ENCODE measurements around the gene MCM9. TPM values are rescaled to one million over a fixed set of nuclear protein-coding genes. Genes with fewer than 3 reads are reported as not detected.

Gene MCM9
- total and polyA plus RNA-seq, 2 of the 4 experiments (the other 2 are of a cell fraction) = 3.5 to 7.2 TPM

DNA sequence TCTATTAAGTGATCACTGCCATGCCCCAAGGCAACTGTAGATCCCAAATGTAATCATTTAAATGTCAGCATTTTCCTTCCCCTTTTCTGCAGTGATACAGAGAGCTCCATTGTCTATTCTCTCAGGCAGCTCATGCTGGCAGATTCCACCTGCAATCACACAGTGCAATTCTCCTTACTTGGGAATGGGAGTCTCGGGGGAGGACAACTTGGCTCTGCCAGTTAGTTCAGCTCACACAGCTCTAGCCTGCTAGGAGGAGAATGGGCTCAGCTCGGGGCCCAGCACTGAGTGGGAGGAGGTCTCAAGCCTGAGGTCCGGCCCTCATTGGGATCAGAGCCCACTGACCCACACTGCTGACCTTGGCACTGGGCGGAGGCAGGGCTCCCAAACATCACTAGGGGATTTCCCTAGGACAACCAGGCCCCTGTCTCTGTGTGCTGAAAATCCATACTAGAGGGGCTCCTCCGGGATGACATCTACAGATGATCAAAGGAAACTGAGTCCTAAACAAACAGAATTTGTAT is 150.3 kb downstream of the MCM9 start (continued):
- TF ChIP-seq BHLHE40 (IDR thresholded peaks at IDR 0.05; ENCODE audit: low read depth, low read length) (no peak), MAFK (IDR thresholded peaks at IDR 0.05; ENCODE audit: low read depth, low read length) (no peak), FOS (IDR thresholded peaks at IDR 0.05; ENCODE audit: low read depth, low read length) (no peak), NFE2L2 (IDR thresholded peaks at IDR 0.05; ENCODE audit: low read depth, low read length) (no peak)

DNA sequence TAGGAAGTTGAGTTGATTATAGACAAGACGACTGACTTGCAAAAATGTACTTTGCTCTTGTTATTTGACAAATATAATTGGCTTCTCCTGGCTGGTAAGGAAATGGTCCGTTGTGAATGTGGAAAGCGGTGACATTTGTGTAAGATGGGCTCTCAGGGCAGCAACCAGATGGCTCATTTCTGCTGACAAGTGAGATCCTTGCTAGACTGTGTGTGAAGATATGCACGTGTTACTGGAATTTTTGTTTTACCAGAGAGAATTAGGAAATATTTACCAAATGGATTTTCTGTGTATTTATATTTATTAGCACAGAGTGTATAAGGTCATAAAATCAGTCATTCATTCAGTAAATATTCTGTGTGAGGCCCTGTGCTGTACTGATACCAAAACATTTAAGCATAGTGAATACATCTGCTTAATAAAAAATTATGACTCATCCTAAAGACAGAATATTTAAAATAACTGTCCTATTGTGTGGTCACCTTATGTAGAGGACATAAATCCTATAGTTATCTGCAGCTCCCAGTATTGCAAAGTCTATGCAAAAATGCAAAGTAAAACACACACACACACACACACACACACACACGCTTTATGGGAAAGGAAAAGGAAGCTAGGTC is 150.9 kb downstream of the MCM9 start:
- no peak overlapping the region for H3K27ac ChIP-seq (ENCODE audit: insufficient read depth, low read length)
- H3K36me3 ChIP-seq (ENCODE audit: control insufficient read depth, insufficient read depth, low read length) = no peaks in the 10 kb centered on the region
- no peak overlapping the region for H3K56ac ChIP-seq (ENCODE audit: extremely low read depth, insufficient read depth, low read length)
- H4K8ac ChIP-seq (ENCODE audit: low read depth in 2 of 2, low read length in 2 of 2) = no peak overlapping the region
- no peaks in the 10 kb centered on the region for H3K79me1 ChIP-seq (ENCODE audit: low read depth in 1 of 2, low read length in 2 of 2)
- no peak overlapping the region for H2AK9ac ChIP-seq (replicated peaks; ENCODE audit: low read depth, low read length, poor library complexity)
- no peak overlapping the region for H3K4me2 ChIP-seq (ENCODE audit: low read depth, low read length)
- H2AFZ ChIP-seq (replicated peaks; ENCODE audit: low read length, poor library complexity) = no peak overlapping the region
- no CpG with 5 or more reads among the region's 5 CpGs for WGBS, 2 experiments (ENCODE audit: extremely low coverage in 2 of 2, insufficient read length in 1 of 2)
- POLR2A ChIA-PET (ENCODE audit: unreplicated experiment) = interaction anchor here (0.5 kb wide), 1 partner anchor 639 kb away, joined by 6 read pairs; no protein-coding TSS in a partner anchor
- in situ Hi-C loops (cut with MboI; ENCODE audit: low sequenced_read_pairs) = no loop called here
- H3K4ac ChIP-seq (ENCODE audit: low read depth, low read length) = no peak overlapping the region
- no peak overlapping the region for H3K9ac ChIP-seq (ENCODE audit: low read depth, low read length)
- H3K4me3 ChIP-seq (ENCODE audit: insufficient read depth, low read depth, low read length) = no peak overlapping the region
- peak; percentile 84 for ATAC-seq (ENCODE audit: low read depth)
- CTCF ChIA-PET = interaction anchor here (1.3 kb wide), 1 partner anchor 16 kb away, joined by 6 read pairs; no protein-coding TSS in a partner anchor
- intact Hi-C loops (cut with micrococcal nuclease) = no loop called here
- no peaks in the 10 kb centered on the region for H3K9me3 ChIP-seq (ENCODE audit: control insufficient read depth, insufficient read depth, low read length)
- no peak overlapping the region for H3K18ac ChIP-seq (ENCODE audit: low read depth, low read length)
- H2BK20ac ChIP-seq (ENCODE audit: low read depth, low read length) = no peak overlapping the region
- no TSS peak for BruUV-seq (replicated peaks)
- H4K5ac ChIP-seq (ENCODE audit: low read depth, low read length) = no peak overlapping the region
- H3K23ac ChIP-seq (ENCODE audit: low read depth, low read length) = no peak overlapping the region
- no peak overlapping the region for H2BK5ac ChIP-seq (ENCODE audit: low read depth, low read length, poor library complexity, severe bottlenecking)
- H4K20me1 ChIP-seq (ENCODE audit: insufficient read depth, low read length) = no peaks in the 10 kb centered on the region
- peaks cover 8% of the 10 kb centered on the region for H3K4me1 ChIP-seq (ENCODE audit: control insufficient read depth, insufficient read depth, low read length)
- H3K14ac ChIP-seq (replicated peaks; ENCODE audit: low read depth, low read length) = no peak overlapping the region
- H3K9me1 ChIP-seq (ENCODE audit: insufficient read depth, low read length) = peaks cover 7% of the 10 kb centered on the region
- H2BK15ac ChIP-seq (ENCODE audit: low read depth, low read length) = no peak overlapping the region
- TF ChIP-seq FOS (IDR thresholded peaks at IDR 0.05; ENCODE audit: low read depth, low read length) (peak; percentile 27; the same call in 1 of the 2 replicates), RAD21 (IDR thresholded peaks at IDR 0.05; ENCODE audit: low read length) (no peak), POLR2A (IDR thresholded peaks at IDR 0.05; ENCODE audit: low read depth, low read length) (no peak), NFE2L2 (IDR thresholded peaks at IDR 0.05; ENCODE audit: low read depth, low read length) (no peak), MAZ (IDR thresholded peaks at IDR 0.05; ENCODE audit: borderline replicate concordance, low read depth, low read length) (no peak), MAFK (IDR thresholded peaks at IDR 0.05; ENCODE audit: low read depth, low read length) (peak; percentile 22; the same call in 1 of the 2 replicates), CEBPB (IDR thresholded peaks at IDR 0.05; ENCODE audit: low read depth, low read length) (no peak)
- TF ChIP-seq, protein P1, sequence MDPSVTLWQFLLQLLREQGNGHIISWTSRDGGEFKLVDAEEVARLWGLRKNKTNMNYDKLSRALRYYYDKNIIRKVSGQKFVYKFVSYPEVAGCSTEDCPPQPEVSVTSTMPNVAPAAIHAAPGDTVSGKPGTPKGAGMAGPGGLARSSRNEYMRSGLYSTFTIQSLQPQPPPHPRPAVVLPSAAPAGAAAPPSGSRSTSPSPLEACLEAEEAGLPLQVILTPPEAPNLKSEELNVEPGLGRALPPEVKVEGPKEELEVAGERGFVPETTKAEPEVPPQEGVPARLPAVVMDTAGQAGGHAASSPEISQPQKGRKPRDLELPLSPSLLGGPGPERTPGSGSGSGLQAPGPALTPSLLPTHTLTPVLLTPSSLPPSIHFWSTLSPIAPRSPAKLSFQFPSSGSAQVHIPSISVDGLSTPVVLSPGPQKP (IDR thresholded peaks at IDR 0.05; ENCODE audit: borderline replicate concordance, low read depth, low read length) = no peak
- TF ChIP-seq, protein P2, sequence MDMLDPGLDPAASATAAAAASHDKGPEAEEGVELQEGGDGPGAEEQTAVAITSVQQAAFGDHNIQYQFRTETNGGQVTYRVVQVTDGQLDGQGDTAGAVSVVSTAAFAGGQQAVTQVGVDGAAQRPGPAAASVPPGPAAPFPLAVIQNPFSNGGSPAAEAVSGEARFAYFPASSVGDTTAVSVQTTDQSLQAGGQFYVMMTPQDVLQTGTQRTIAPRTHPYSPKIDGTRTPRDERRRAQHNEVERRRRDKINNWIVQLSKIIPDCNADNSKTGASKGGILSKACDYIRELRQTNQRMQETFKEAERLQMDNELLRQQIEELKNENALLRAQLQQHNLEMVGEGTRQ (IDR thresholded peaks at IDR 0.05; ENCODE audit: low read depth, low read length) = no peak
- TF ChIP-seq, protein P3, sequence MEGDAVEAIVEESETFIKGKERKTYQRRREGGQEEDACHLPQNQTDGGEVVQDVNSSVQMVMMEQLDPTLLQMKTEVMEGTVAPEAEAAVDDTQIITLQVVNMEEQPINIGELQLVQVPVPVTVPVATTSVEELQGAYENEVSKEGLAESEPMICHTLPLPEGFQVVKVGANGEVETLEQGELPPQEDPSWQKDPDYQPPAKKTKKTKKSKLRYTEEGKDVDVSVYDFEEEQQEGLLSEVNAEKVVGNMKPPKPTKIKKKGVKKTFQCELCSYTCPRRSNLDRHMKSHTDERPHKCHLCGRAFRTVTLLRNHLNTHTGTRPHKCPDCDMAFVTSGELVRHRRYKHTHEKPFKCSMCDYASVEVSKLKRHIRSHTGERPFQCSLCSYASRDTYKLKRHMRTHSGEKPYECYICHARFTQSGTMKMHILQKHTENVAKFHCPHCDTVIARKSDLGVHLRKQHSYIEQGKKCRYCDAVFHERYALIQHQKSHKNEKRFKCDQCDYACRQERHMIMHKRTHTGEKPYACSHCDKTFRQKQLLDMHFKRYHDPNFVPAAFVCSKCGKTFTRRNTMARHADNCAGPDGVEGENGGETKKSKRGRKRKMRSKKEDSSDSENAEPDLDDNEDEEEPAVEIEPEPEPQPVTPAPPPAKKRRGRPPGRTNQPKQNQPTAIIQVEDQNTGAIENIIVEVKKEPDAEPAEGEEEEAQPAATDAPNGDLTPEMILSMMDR (conservative IDR thresholded peaks at IDR 0.05; ENCODE audit: low read depth, low read length) = no peak
- dilution Hi-C loops (cut with HindIII; ENCODE audit: low sequenced_read_pairs, unreplicated experiment) = no loop called here
- no peak overlapping the region for H2AK5ac ChIP-seq (ENCODE audit: low read depth, low read length)
- no peak overlapping the region for H2BK120ac ChIP-seq (ENCODE audit: low read depth, low read length)
- no peak overlapping the region for H4K91ac ChIP-seq (ENCODE audit: insufficient read depth, low read depth, low read length)
- H3K27me3 ChIP-seq (ENCODE audit: control insufficient read depth, insufficient read depth, low read length) = peaks cover 4% of the 10 kb centered on the region
- peak; percentile 46 for DNase-seq

All from IMR-90 (cell line).